Measurements from ENCODE around the gene TMEM232. TPM values are rescaled to one million over a fixed set of nuclear protein-coding genes. Genes with fewer than 3 reads are reported as not detected.

TMEM232 gene
- total RNA-seq, 4 donors from 2014 or later = 10.5 to 26.8 (median 11.6) TPM

DNA sequence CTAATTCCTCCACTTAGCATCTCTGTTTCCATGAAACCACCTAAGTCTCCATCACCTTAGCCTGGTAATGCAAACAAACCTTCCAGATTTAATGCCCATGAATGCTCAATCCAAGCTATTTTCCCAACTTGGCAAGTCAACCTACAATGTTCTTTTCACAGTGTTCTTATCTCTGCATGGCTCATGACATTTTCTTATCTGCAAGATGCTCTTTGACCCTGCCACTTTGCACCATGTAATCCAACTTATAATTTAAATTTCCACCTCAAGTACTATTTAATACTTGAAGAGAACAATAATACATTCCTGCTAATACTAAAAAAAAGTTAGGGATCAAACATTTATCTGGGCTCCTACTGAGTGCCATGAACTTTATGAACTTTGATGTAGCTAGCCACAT is 164.3 kb downstream of the TMEM232 start:
- Histone ChIP-seq H3K4me1 (no peaks in the 10 kb centered on the region), H3K36me3 (no peaks in the 10 kb centered on the region), H3K27ac (no peak overlapping the region), H3K27me3 (no peaks in the 10 kb centered on the region), H3K9me3 (no peaks in the 10 kb centered on the region), H3K4me3 (replicated peaks in 1 of 3) (no peak overlapping the region)
- DNase-seq = no peak
- intact Hi-C loops (cut with DNase I) = no loop called here
- TF ChIP-seq, protein P1, sequence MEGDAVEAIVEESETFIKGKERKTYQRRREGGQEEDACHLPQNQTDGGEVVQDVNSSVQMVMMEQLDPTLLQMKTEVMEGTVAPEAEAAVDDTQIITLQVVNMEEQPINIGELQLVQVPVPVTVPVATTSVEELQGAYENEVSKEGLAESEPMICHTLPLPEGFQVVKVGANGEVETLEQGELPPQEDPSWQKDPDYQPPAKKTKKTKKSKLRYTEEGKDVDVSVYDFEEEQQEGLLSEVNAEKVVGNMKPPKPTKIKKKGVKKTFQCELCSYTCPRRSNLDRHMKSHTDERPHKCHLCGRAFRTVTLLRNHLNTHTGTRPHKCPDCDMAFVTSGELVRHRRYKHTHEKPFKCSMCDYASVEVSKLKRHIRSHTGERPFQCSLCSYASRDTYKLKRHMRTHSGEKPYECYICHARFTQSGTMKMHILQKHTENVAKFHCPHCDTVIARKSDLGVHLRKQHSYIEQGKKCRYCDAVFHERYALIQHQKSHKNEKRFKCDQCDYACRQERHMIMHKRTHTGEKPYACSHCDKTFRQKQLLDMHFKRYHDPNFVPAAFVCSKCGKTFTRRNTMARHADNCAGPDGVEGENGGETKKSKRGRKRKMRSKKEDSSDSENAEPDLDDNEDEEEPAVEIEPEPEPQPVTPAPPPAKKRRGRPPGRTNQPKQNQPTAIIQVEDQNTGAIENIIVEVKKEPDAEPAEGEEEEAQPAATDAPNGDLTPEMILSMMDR (IDR thresholded peaks at IDR 0.05) = no peak

DNA sequence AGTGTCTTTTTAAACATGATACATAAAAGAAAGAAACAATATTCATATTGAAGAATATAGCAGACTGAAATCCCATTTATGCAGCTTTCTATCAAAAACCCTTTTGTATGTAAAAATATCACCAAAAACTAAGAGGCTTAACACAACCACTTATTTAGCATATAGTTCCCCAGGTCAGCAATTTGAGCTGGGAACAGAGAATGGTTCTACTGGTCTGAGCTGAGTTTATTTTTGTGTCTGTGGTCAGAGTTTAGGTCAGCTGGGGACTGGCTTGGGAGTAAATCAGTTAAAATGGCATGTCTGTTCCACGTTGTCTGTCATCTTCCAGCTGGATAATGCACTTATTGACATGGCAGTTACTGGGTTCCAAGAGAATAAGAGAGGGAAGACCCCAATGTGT is 165.0 kb downstream of the TMEM232 start:
- Histone ChIP-seq H3K27me3 (no peaks in the 10 kb centered on the region), H3K27ac (no peak overlapping the region), H3K4me3 (replicated peaks in 1 of 3) (no peak overlapping the region), H3K9me3 (no peaks in the 10 kb centered on the region), H3K4me1 (no peaks in the 10 kb centered on the region), H3K36me3 (no peaks in the 10 kb centered on the region)
- TF ChIP-seq, protein P1 (IDR thresholded peaks at IDR 0.05) = no peak
- TF ChIP-seq POLR2A (IDR thresholded peaks at IDR 0.05) = no peak
- intact Hi-C loops (cut with DNase I) = no loop called here
- WGBS, 2 donors = 63% methylated on average over 1 of the region's 1 CpG
- DNase-seq = no peak

DNA sequence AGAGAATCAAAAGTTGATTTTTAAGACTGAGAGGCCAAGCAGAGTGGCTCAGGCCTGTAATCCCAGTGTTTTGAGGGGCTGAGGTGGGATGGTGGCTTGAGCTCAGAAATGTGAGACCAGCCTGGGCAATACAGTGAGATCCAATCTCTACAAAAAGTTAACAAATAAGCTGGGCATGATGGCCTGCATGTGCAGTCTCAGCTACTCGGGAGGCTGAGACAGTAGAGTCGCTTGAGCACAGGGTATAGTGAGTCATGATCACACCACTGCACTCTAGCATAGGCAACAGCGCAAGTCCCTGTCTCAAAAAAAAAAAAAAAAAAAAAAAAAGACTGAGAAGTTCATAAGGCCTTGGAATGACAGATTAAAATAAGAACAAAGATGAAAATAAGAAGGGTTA is 177.2 kb downstream of the TMEM232 start:
- Histone ChIP-seq H3K36me3 (no peaks in the 10 kb centered on the region), H3K9me3 (no peaks in the 10 kb centered on the region), H3K27ac (no peak overlapping the region), H3K27me3 (no peaks in the 10 kb centered on the region), H3K4me1 (no peaks in the 10 kb centered on the region), H3K4me3 (replicated peaks in 1 of 3) (no peak overlapping the region)
- 93 to 96% methylated on average over 3 of the region's 3 CpGs for WGBS, 2 donors
- no peak for DNase-seq
- TF ChIP-seq, protein P1 (IDR thresholded peaks at IDR 0.05) = no peak
- TF ChIP-seq POLR2A (IDR thresholded peaks at IDR 0.05) = no peak
- intact Hi-C loops (cut with DNase I) = no loop called here

GRCh38 chr5:110548171-110548570 is 178.3 kb downstream of the TMEM232 start:
- H3K27ac ChIP-seq = no peak overlapping the region
- no peaks in the 10 kb centered on the region for H3K4me1 ChIP-seq
- no peaks in the 10 kb centered on the region for H3K9me3 ChIP-seq
- no peak overlapping the region for H3K4me3 ChIP-seq (replicated peaks in 1 of 3)
- no peaks in the 10 kb centered on the region for H3K36me3 ChIP-seq
- intact Hi-C loops (cut with DNase I) = no loop called here
- 89 to 93% methylated on average over 3 of the region's 3 CpGs for WGBS, 2 donors
- no peak for TF ChIP-seq POLR2A (IDR thresholded peaks at IDR 0.05)
- TF ChIP-seq, protein P1 (IDR thresholded peaks at IDR 0.05) = no peak
- no peak for DNase-seq
- no peaks in the 10 kb centered on the region for H3K27me3 ChIP-seq

DNA sequence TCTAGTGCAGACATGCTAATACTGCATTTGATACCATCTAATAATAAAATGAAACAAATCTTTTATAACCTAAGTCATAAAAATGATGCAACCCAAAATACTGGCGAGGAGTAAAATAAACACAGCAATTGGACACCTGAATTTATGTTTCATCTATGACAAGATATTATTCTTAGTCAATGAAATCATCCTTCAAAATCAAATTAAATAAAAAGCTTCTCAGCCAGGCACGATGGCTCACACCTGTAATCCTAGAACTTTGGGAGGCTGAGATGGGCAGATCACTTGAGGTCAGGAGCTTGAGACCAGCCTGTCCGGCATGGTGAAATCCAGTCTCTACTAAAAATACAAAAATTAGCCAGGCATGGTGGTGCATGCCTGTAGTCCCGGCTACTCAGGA is 179.0 kb downstream of the TMEM232 start:
- Histone ChIP-seq H3K4me3 (replicated peaks in 1 of 3) (no peak overlapping the region), H3K4me1 (no peaks in the 10 kb centered on the region), H3K27me3 (no peaks in the 10 kb centered on the region), H3K36me3 (no peaks in the 10 kb centered on the region), H3K27ac (no peak overlapping the region), H3K9me3 (no peaks in the 10 kb centered on the region)
- TF ChIP-seq, protein P1 (IDR thresholded peaks at IDR 0.05) = no peak
- TF ChIP-seq POLR2A (IDR thresholded peaks at IDR 0.05) = no peak
- 80 to 83% methylated on average over 4 of the region's 4 CpGs for WGBS, 2 donors
- DNase-seq = no peak
- intact Hi-C loops (cut with DNase I) = no loop called here

Data from thyroid gland (tissue), 4 donors.